Measurements from ENCODE around the gene COL4A1.

DNA sequence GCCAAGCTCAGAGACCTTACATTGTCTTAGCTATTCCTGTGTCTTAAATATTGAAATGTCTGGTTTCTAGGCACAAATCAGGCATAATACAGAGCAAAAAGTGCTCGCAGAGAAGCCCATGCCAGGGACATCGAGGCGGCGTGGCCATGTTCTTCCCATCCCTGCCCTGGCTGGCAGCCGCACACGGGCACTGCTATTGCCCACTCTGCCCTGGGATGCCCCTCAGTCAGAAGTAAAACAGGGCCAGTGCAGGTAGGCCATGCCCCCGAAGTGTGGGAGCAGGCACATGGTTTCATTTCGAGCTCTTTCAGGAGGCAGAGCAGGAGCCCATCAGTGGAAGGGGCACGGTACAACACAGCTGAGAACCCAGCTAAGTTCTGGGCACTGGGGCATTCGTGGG is 113.5 kb downstream of the COL4A1 start:
- TF ChIP-seq TAF1 (CRISPR knock-in tag; IDR thresholded peaks at IDR 0.05): no peak
- TF ChIP-seq, protein P1, sequence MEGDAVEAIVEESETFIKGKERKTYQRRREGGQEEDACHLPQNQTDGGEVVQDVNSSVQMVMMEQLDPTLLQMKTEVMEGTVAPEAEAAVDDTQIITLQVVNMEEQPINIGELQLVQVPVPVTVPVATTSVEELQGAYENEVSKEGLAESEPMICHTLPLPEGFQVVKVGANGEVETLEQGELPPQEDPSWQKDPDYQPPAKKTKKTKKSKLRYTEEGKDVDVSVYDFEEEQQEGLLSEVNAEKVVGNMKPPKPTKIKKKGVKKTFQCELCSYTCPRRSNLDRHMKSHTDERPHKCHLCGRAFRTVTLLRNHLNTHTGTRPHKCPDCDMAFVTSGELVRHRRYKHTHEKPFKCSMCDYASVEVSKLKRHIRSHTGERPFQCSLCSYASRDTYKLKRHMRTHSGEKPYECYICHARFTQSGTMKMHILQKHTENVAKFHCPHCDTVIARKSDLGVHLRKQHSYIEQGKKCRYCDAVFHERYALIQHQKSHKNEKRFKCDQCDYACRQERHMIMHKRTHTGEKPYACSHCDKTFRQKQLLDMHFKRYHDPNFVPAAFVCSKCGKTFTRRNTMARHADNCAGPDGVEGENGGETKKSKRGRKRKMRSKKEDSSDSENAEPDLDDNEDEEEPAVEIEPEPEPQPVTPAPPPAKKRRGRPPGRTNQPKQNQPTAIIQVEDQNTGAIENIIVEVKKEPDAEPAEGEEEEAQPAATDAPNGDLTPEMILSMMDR (CRISPR knock-in tag; IDR thresholded peaks at IDR 0.05): no peak
